GM23248 (cell line): ENCODE measurements around the gene HINFP.

Source experiments
- EZH2 ChIP-seq: fragments of 200-600 bp; sonication (generic); IDR thresholded peaks from 2 replicates; pipeline ENCODE4 v1.6.1; 2018; ENCODE audit warnings: antibody characterized with exemption, mild to moderate bottlenecking; ENCODE audit not compliant: insufficient read depth, poor library complexity, severe bottlenecking
- EZH2phosphoT487 ChIP-seq: fragments of 200-600 bp; sonication (generic); IDR thresholded peaks from 2 replicates; pipeline ENCODE4 v1.6.1; 2018; ENCODE audit warnings: antibody characterized with exemption, moderate library complexity, mild to moderate bottlenecking, low read depth; ENCODE audit not compliant: insufficient read depth

DNA sequence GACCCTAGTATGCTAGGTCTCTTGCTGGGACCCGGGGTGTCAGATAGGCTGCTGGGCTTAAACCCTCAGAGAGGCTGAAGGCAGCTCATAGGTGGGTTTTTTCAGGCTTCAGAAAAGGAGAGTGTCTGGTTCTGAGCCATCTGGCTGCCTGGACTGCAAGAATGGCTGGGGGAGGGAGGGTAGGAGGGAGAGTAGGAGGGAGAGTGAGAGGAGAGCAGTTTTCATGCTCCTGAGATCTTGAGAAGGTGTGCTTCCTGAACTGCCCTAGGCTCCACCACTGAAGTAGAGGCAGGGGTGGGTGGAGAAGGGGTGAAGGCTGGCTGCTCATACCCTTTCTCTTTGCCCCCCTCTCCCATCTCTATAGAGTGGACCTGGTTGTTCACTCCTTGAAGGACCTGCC lies 32.1 kb upstream of the HINFP start:
- TF ChIP-seq EZH2phosphoT487 (no peak), EZH2 (no peak)
